Uterus (tissue), 2 donors: ENCODE measurements around the gene PCDHGB2.

Experiments used
- CTCF ChIP-seq, 4 experiments: fragments of 200-600 bp in 2 of 4; fragments of 450-650 bp in 2 of 4; sonication (generic) in 2 of 4; IDR thresholded peaks; one replicate each; pipeline ENCODE4 v1.5.1; 2016 to 2019; ENCODE audit warnings: antibody characterized with exemption in 4 of 4, mild to moderate bottlenecking in 2 of 4, moderate library complexity in 1 of 4
- POLR2A ChIP-seq, 2 donors: fragments of 450-650 bp; IDR thresholded peaks; one replicate each; pipeline ENCODE4 v1.6.1; 2016; ENCODE audit warnings: antibody characterized with exemption in 2 of 2, mild to moderate bottlenecking in 1 of 2, moderate library complexity in 1 of 2

DNA sequence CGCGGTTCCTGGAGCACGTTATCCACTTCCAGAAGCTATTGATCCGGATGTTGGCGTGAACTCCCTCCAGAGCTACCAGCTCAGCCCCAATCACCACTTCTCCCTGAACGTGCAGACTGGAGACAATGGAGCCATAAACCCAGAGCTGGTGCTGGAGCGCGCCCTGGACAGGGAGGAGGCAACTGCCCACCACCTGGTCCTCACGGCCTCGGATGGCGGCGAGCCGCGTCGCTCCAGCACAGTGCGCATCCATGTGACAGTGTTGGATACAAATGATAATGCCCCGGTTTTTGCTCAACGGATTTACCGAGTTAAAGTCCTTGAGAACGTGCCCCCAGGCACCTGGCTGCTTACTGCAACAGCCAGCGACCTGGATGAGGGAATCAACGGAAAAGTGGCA is 43.6 kb downstream of the PCDHGB2 start:
- TF ChIP-seq CTCF (IDR thresholded peaks at IDR 0.05) (no peak), POLR2A (IDR thresholded peaks at IDR 0.05) (no peak)
